ENCODE results near the gene ZC2HC1C. TPM values are rescaled to one million over a fixed set of nuclear protein-coding genes. Genes with fewer than 3 reads are reported as not detected.
A peak's percentile ranks its signal among the peaks of the same experiment; 100 is the strongest.

Gene ZC2HC1C
- total and polyA plus RNA-seq, 2 experiments from 2014 or later = 1.7 to 3.8 TPM

GRCh38 chr14:75070383-75070782 is 942 bp downstream of the ZC2HC1C start:
- Histone ChIP-seq H3K27me3 (no peaks in the 10 kb centered on the region), H3K4me2 (peak overlapping the region; percentile 82), H3K79me2 (peaks cover 11% of the 10 kb centered on the region), H3K9me2 (replicated peaks; ENCODE audit: insufficient read depth) (no peaks in the 10 kb centered on the region), H3K27ac (peak overlapping the region; percentile 87), H4K20me1 (ENCODE audit: insufficient read depth, poor library complexity, severe bottlenecking) (no peaks in the 10 kb centered on the region), H3K4me1 (ENCODE audit: insufficient read depth) (peaks cover 20% of the 10 kb centered on the region), H3K36me3 (replicated peaks; ENCODE audit: insufficient read depth, low read depth) (no peaks in the 10 kb centered on the region), H3K4me3 (no peak overlapping the region), H3K9me3 (ENCODE audit: low read depth) (no peaks in the 10 kb centered on the region), H2AFZ (peak overlapping the region; percentile 44)
- no peak for DNase-seq (ENCODE audit: low spot score)
- 72% methylated on average over 9 of the region's 9 CpGs for WGBS (ENCODE audit: low lambda C conversion rate, missing lambda C conversion rate)
- TF ChIP-seq CTCF (IDR thresholded peaks at IDR 0.05; ENCODE audit: poor library complexity) = no peak
- TF ChIP-seq EZH2 (IDR thresholded peaks at IDR 0.05; ENCODE audit: borderline replicate concordance) = no peak
- TF ChIP-seq EZH2phosphoT487 (IDR thresholded peaks at IDR 0.05; ENCODE audit: low read depth, severe bottlenecking, unreplicated experiment) = no peak

DNA sequence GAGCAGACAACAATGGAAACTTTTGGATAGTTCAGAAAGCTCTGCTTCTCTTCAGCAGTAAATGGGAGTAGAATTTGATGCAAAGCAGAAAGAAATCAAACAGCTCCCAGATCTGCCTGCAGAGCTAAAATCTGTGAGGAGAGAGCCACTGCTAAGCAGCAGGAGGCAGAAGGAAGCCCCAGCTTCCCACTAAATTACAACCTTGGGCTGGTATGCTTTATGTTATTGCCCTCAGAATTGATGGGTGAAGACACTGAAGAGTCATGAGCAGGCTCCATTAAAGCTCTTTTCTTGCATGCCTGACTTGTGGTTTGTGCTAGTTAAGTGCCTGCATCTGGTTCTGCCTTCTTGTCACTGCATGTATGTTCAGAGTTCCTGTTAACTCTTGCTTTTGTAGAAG is 8.4 kb downstream of the ZC2HC1C start:
- Histone ChIP-seq H3K4me1 (ENCODE audit: insufficient read depth) (peaks cover 14% of the 10 kb centered on the region), H2AFZ (no peak overlapping the region), H3K9me3 (ENCODE audit: low read depth) (no peaks in the 10 kb centered on the region), H4K20me1 (ENCODE audit: insufficient read depth, poor library complexity, severe bottlenecking) (no peaks in the 10 kb centered on the region), H3K9me2 (replicated peaks; ENCODE audit: insufficient read depth) (no peaks in the 10 kb centered on the region), H3K36me3 (replicated peaks; ENCODE audit: insufficient read depth, low read depth) (no peaks in the 10 kb centered on the region), H3K79me2 (no peaks in the 10 kb centered on the region), H3K27me3 (no peaks in the 10 kb centered on the region), H3K27ac (peak overlapping the region; percentile 56), H3K4me3 (no peak overlapping the region), H3K4me2 (no peak overlapping the region)
- DNase-seq (ENCODE audit: low spot score) = no peak
- TF ChIP-seq EZH2phosphoT487 (IDR thresholded peaks at IDR 0.05; ENCODE audit: low read depth, severe bottlenecking, unreplicated experiment) = no peak
- no peak for TF ChIP-seq EZH2 (IDR thresholded peaks at IDR 0.05; ENCODE audit: borderline replicate concordance)
- no peak for TF ChIP-seq CTCF (IDR thresholded peaks at IDR 0.05; ENCODE audit: poor library complexity)

GRCh38 chr14:75079521-75079920 is 10.1 kb downstream of the ZC2HC1C start:
- DNase-seq (ENCODE audit: low spot score) = no peak
- 66% methylated on average over 4 of the region's 4 CpGs for WGBS (ENCODE audit: low lambda C conversion rate, missing lambda C conversion rate)
- H3K27ac ChIP-seq = no peak overlapping the region
- no peaks in the 10 kb centered on the region for H4K20me1 ChIP-seq (ENCODE audit: insufficient read depth, poor library complexity, severe bottlenecking)
- H3K27me3 ChIP-seq = no peaks in the 10 kb centered on the region
- H3K4me1 ChIP-seq (ENCODE audit: insufficient read depth) = peaks cover 14% of the 10 kb centered on the region
- no peaks in the 10 kb centered on the region for H3K9me3 ChIP-seq (ENCODE audit: low read depth)
- H3K4me3 ChIP-seq = no peak overlapping the region
- no peak for TF ChIP-seq EZH2 (IDR thresholded peaks at IDR 0.05; ENCODE audit: borderline replicate concordance)
- no peak for TF ChIP-seq CTCF (IDR thresholded peaks at IDR 0.05; ENCODE audit: poor library complexity)
- TF ChIP-seq EZH2phosphoT487 (IDR thresholded peaks at IDR 0.05; ENCODE audit: low read depth, severe bottlenecking, unreplicated experiment) = no peak
- H3K36me3 ChIP-seq (replicated peaks; ENCODE audit: insufficient read depth, low read depth) = no peaks in the 10 kb centered on the region
- no peak overlapping the region for H2AFZ ChIP-seq
- H3K4me2 ChIP-seq = no peak overlapping the region
- no peaks in the 10 kb centered on the region for H3K9me2 ChIP-seq (replicated peaks; ENCODE audit: insufficient read depth)
- H3K79me2 ChIP-seq = no peaks in the 10 kb centered on the region

Measured in hepatocyte (in vitro differentiated cells).